ENCODE data around the gene PTPRG. TPM values are rescaled to one million over a fixed set of nuclear protein-coding genes. Genes with fewer than 3 reads are reported as not detected.

PTPRG gene
- total RNA-seq, 1 experiment from 2014 or later, result 69.3 TPM

DNA sequence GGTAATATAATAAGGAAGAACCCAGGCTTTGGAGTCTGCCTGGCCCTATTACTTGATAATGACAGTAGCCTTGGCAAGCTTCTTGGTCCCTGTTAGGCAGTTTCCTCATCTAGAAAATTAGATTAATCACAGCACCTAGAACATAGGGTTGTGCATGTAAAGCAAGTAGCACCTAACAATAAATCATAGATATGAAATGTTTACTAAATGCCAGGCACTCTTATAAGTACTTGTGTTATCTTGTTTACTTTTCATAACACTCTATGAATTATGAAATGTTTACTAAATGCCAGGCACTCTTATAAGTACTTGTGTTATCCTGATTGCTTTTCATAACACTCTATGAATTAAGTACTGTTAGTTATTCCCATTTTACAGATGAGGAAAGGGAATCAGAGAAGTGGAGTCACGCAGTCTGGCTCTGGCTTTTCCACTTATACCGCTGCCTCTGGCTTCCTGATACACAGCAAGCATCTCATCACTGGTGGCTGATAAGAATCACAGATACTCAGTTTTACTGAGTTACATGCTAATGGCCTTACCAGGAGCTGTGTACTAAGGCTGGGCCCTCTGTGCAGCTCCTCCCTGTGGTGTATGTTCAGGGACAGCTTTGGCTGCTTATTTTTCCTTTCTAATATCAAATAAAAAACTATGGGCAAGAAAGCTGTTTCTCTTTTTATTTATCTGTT is 688.6 kb downstream of the PTPRG start:
- no peak overlapping the region for H4K91ac ChIP-seq (ENCODE audit: insufficient read length, low read depth, low read length)
- no peak overlapping the region for H3K4me2 ChIP-seq (ENCODE audit: insufficient read depth, insufficient read length, low read length)
- H3K27ac ChIP-seq (ENCODE audit: insufficient read length, low read depth, low read length), result no peak overlapping the region
- no peaks in the 10 kb centered on the region for H3K79me2 ChIP-seq (ENCODE audit: insufficient read depth, low read length)
- no peak for DNase-seq
- no peaks in the 10 kb centered on the region for H3K79me1 ChIP-seq (ENCODE audit: insufficient read depth, low read depth, low read length, poor library complexity, severe bottlenecking)
- H4K5ac ChIP-seq (ENCODE audit: insufficient read length, low read depth, low read length), result no peak overlapping the region
- H2BK20ac ChIP-seq (ENCODE audit: low read depth, low read length, poor library complexity, severe bottlenecking), result no peak overlapping the region
- H4K8ac ChIP-seq (replicated peaks; ENCODE audit: insufficient read length, low read depth, low read length), result no peak overlapping the region
- no peak overlapping the region for H2BK15ac ChIP-seq (ENCODE audit: low read depth, low read length)
- no peak overlapping the region for H3K14ac ChIP-seq (ENCODE audit: insufficient read depth, low read length)
- Mint-ChIP-seq H3K4me1 (peaks cover 29 to 35% of the 10 kb centered on the region in 2 experiments), H3K4me3 (no peak overlapping the region), H3K27ac (no peak overlapping the region), H3K27me3 (ENCODE audit: low read depth) (no peaks in the 10 kb centered on the region), H3K36me3 (ENCODE audit: insufficient read depth in 1 of 3, low read depth in 3 of 3) (peaks cover 0 to 2% (median 0%) of the 10 kb centered on the region in 3 experiments; a peak in 1 of 7 replicates), H3K9me3 (no peaks in the 10 kb centered on the region)
- H3T11ph ChIP-seq (ENCODE audit: low read length), result no peak overlapping the region
- no peaks in the 10 kb centered on the region for H3K23me2 ChIP-seq (ENCODE audit: insufficient read length, low read depth, low read length, poor library complexity, severe bottlenecking)
- no peak overlapping the region for H3K23ac ChIP-seq (ENCODE audit: insufficient read length, low read depth, low read length)
- WGBS (ENCODE audit: extremely low coverage, insufficient read length, low lambda C conversion rate), result no CpG with 5 or more reads among the region's 2 CpGs
- H2AFZ ChIP-seq (ENCODE audit: low read length), result no peak overlapping the region
- H3K4ac ChIP-seq (ENCODE audit: low read depth, low read length), result no peak overlapping the region
- TF ChIP-seq CTCF (conservative IDR thresholded peaks at IDR 0.05), result no peak
- H2BK12ac ChIP-seq (ENCODE audit: insufficient read length, low read depth, low read length), result no peak overlapping the region
- H3K4me1 ChIP-seq (ENCODE audit: insufficient read depth, low read length), result peaks cover 2% of the 10 kb centered on the region; the same call in 1 of the 2 replicates
- H2BK5ac ChIP-seq (ENCODE audit: insufficient read length, low read length), result no peak overlapping the region
- no peak overlapping the region for H3K18ac ChIP-seq (ENCODE audit: insufficient read length, low read depth, low read length)
- no peaks in the 10 kb centered on the region for H3K27me3 ChIP-seq (ENCODE audit: insufficient read depth, low read length)
- H3K9me3 ChIP-seq (ENCODE audit: control insufficient read depth, low read depth, low read length), result no peaks in the 10 kb centered on the region
- no peak overlapping the region for H2AK5ac ChIP-seq (ENCODE audit: insufficient read length, low read length)
- no peak overlapping the region for H2BK120ac ChIP-seq (ENCODE audit: low read depth, low read length, poor library complexity, severe bottlenecking)
- H3K9ac ChIP-seq (ENCODE audit: extremely low read depth, insufficient read length, low read length), result no peak overlapping the region
- H4K20me1 ChIP-seq (ENCODE audit: control insufficient read depth, insufficient read depth, insufficient read length), result no peaks in the 10 kb centered on the region
- no peak overlapping the region for H3K56ac ChIP-seq (ENCODE audit: insufficient read length, low read depth, low read length)
